ENCODE results near the gene MMP19.
A peak's percentile ranks its signal among the peaks of the same experiment; 100 is the strongest.

Gene MMP19

GRCh38 chr12:55852740-55853139, 10.0 kb upstream of the MMP19 start:
- Mint-ChIP-seq H3K4me3 (no peak overlapping the region), H3K4me1 (peaks cover 22% of the 10 kb centered on the region), H3K36me3 (ENCODE audit: low read depth) (no peaks in the 10 kb centered on the region), H3K9me3 (no peaks in the 10 kb centered on the region), H3K27ac (no peak overlapping the region), H3K27me3 (ENCODE audit: low read depth) (no peaks in the 10 kb centered on the region)
- no peak for TF ChIP-seq CTCF (IDR thresholded peaks at IDR 0.05; ENCODE audit: unreplicated experiment in 3 of 3)

GRCh38 chr12:55850893-55851292, 8.2 kb upstream of the MMP19 start:
- Mint-ChIP-seq H3K9me3 (no peaks in the 10 kb centered on the region), H3K36me3 (ENCODE audit: low read depth) (no peaks in the 10 kb centered on the region), H3K27ac (peak overlapping the region; percentile 78 to 99 (median 79)), H3K4me3 (peak overlapping the region in 1 of 3 experiments; percentile 46), H3K4me1 (peaks cover 36% of the 10 kb centered on the region), H3K27me3 (ENCODE audit: low read depth) (no peaks in the 10 kb centered on the region)
- TF ChIP-seq CTCF (IDR thresholded peaks at IDR 0.05; ENCODE audit: unreplicated experiment in 3 of 3), result no peak

DNA sequence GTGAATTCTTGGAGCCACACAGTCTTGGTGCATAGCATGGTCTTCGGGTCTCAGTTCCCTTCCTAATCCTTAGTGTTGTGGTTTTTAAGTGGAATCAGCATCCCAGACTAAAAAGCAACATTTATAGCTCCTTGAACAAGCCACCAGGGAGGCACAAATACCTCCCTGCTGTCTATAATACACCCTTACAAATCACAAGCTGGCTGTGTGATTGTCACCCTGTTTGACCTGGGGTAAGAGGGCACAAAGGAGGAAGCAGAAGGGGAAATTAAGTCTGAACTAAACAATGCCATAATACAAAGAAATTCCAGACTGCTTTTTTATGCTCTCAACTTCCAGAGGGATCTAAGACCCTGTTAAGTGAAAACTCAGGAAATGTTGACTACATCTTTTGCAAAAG, 7.7 kb upstream of the MMP19 start:
- Mint-ChIP-seq H3K9me3 (no peaks in the 10 kb centered on the region), H3K4me1 (peaks cover 40% of the 10 kb centered on the region), H3K27ac (peak overlapping the region; percentile 78 to 99 (median 79)), H3K4me3 (no peak overlapping the region), H3K27me3 (ENCODE audit: low read depth) (no peaks in the 10 kb centered on the region), H3K36me3 (ENCODE audit: low read depth) (no peaks in the 10 kb centered on the region)
- no peak for TF ChIP-seq CTCF (IDR thresholded peaks at IDR 0.05; ENCODE audit: unreplicated experiment in 3 of 3)

- Mint-ChIP-seq H3K27me3 (ENCODE audit: low read depth) (no peaks in the 10 kb centered on the region), H3K36me3 (ENCODE audit: low read depth) (no peaks in the 10 kb centered on the region)
- no peak for TF ChIP-seq CTCF (IDR thresholded peaks at IDR 0.05; ENCODE audit: unreplicated experiment in 3 of 3)
Measured at GRCh38 chr12:55849616-55850343, 7.0 kb upstream of the MMP19 start.

GRCh38 chr12:55847603-55848291, 5.0 kb upstream of the MMP19 start:
- TF ChIP-seq CTCF (IDR thresholded peaks at IDR 0.05; ENCODE audit: unreplicated experiment in 3 of 3), result no peak
- H3K27ac Mint-ChIP-seq, result peak overlapping the region; percentile 97 to 99 (median 99)
- no peaks in the 10 kb centered on the region for H3K9me3 Mint-ChIP-seq
- H3K4me3 Mint-ChIP-seq, result peak overlapping the region; percentile 29 to 72 (median 65)
- peaks cover 52% of the 10 kb centered on the region for H3K4me1 Mint-ChIP-seq
- no peaks in the 10 kb centered on the region for H3K36me3 Mint-ChIP-seq (ENCODE audit: low read depth)
- H3K27me3 Mint-ChIP-seq (ENCODE audit: low read depth), result no peaks in the 10 kb centered on the region

More at GRCh38 chr12:55849616-55850343, 7.0 kb upstream of the MMP19 start:
- peak overlapping the region in 1 of 3 experiments; percentile 21 for H3K4me3 Mint-ChIP-seq
- H3K9me3 Mint-ChIP-seq, result no peaks in the 10 kb centered on the region
- peaks cover 45% of the 10 kb centered on the region for H3K4me1 Mint-ChIP-seq
- H3K27ac Mint-ChIP-seq, result peak overlapping the region; percentile 78 to 99 (median 79)
